Smooth muscle cell (in vitro differentiated cells): Measurements from ENCODE around the gene NKAIN2. TPM values are rescaled to one million over a fixed set of nuclear protein-coding genes. Genes with fewer than 3 reads are reported as not detected.

ENCODE experiments used
- DNase-seq: peaks from one replicate; lab custom pipeline; 2025; ENCODE audit not compliant: unreplicated experiment; lab: John Stamatoyannopoulos, UW
- H2AFZ ChIP-seq: fragments of 200-600 bp; sonication (generic); 2 replicates; pipeline ENCODE4 v1.6.0; 2016; ENCODE audit warnings: antibody characterized with exemption, low read depth, mild to moderate bottlenecking
- H3F3A ChIP-seq: fragments of 200-600 bp; sonication (generic); 2 replicates; pipeline ENCODE4 v1.6.0; 2017; ENCODE audit warnings: antibody characterized with exemption, low read depth
- H3K27ac ChIP-seq: fragments of 200-600 bp; sonication (generic); 2 replicates; pipeline ENCODE4 v1.5.1; 2016; ENCODE audit warnings: low read depth, mild to moderate bottlenecking
- H3K27me3 ChIP-seq: fragments of 200-600 bp; sonication (generic); 2 replicates; pipeline ENCODE4 v1.6.1; 2016; ENCODE audit warnings: low read depth, mild to moderate bottlenecking
- H3K36me3 ChIP-seq: fragments of 200-600 bp; sonication (generic); 2 replicates; pipeline ENCODE4 v1.5.1; 2016; ENCODE audit warnings: low read depth
- H3K4me1 ChIP-seq: fragments of 200-600 bp; sonication (generic); 2 replicates; pipeline ENCODE4 v1.5.1; 2016; ENCODE audit warnings: low read depth
- H3K4me2 ChIP-seq: fragments of 200-600 bp; sonication (generic); 2 replicates; pipeline ENCODE4 v1.6.0; 2016; ENCODE audit warnings: mild to moderate bottlenecking
- H3K4me3 ChIP-seq: fragments of 200-600 bp; sonication (generic); 2 replicates; pipeline ENCODE4 v1.5.1; 2016; ENCODE audit warnings: mild to moderate bottlenecking
- H3K79me2 ChIP-seq: fragments of 200-600 bp; sonication (generic); 2 replicates; pipeline ENCODE4 v1.6.0; 2016; ENCODE audit warnings: low read depth, mild to moderate bottlenecking
- H3K9ac ChIP-seq: fragments of 200-600 bp; sonication (generic); 2 replicates; pipeline ENCODE4 v1.6.0; 2016; ENCODE audit warnings: low read depth
- H3K9me3 ChIP-seq: fragments of 200-600 bp; sonication (generic); replicated peaks from 2 replicates; pipeline ENCODE4 v1.5.1; 2016; ENCODE audit warnings: low read depth
- H4K20me1 ChIP-seq: fragments of 200-600 bp; sonication (generic); 2 replicates; pipeline ENCODE4 v1.6.0; 2016; ENCODE audit warnings: low read depth
- CTCF ChIP-seq: fragments of 200-600 bp; sonication (generic); IDR thresholded peaks from 2 replicates; pipeline ENCODE4 v1.5.1; 2017; ENCODE audit warnings: borderline replicate concordance, mild to moderate bottlenecking, antibody characterized with exemption; ENCODE audit not compliant: insufficient read depth, poor library complexity, severe bottlenecking
- WGBS: methylation state at CpG from one replicate; pipeline ENCODE4 v1.1.7; 2016; ENCODE audit warnings: low lambda C conversion rate; 5-methylcytosine and 5-hydroxymethylcytosine counted together
- polyA plus RNA-seq: library from polyadenylated mRNA; unstranded; fragments of >200 nt; fragmentation: Nextera tagmentation; extraction: Ambion mirVana; gene quantifications from 2 replicates; pipeline ENCODE4 v1.2.1, GENCODE V29; 2016
- total RNA-seq: library from RNA; depleted of rRNA; stranded (reverse); fragments of >200 nt; gene quantifications from 2 replicates; pipeline ENCODE4 v1.2.3, GENCODE V29; 2014

The NKAIN2 gene
- total and polyA plus RNA-seq, 2 experiments from 2014 or later, result 0.09 TPM; not detected in 1

GRCh38 chr6:124622351-124622750, 818.7 kb downstream of the NKAIN2 start:
- no peaks in the 10 kb centered on the region for H3K4me1 ChIP-seq
- no peak overlapping the region for H3K9ac ChIP-seq
- H3F3A ChIP-seq, result no peaks in the 10 kb centered on the region
- WGBS, result 96% methylated on average over 5 of the region's 5 CpGs
- no peak for TF ChIP-seq CTCF
- H3K27me3 ChIP-seq, result no peaks in the 10 kb centered on the region
- H3K79me2 ChIP-seq, result no peaks in the 10 kb centered on the region
- H3K4me3 ChIP-seq, result no peak overlapping the region
- no peak overlapping the region for H2AFZ ChIP-seq
- no peak overlapping the region for H3K27ac ChIP-seq
- H4K20me1 ChIP-seq, result no peaks in the 10 kb centered on the region
- no peaks in the 10 kb centered on the region for H3K36me3 ChIP-seq
- H3K9me3 ChIP-seq, result no peaks in the 10 kb centered on the region
- no peak for DNase-seq
- H3K4me2 ChIP-seq, result no peak overlapping the region

GRCh38 chr6:124633655-124634054, 830.0 kb downstream of the NKAIN2 start:
- Histone ChIP-seq H2AFZ (no peak overlapping the region), H3K9ac (no peak overlapping the region), H3K4me2 (no peak overlapping the region), H3K36me3 (no peaks in the 10 kb centered on the region), H3K9me3 (no peaks in the 10 kb centered on the region), H3K4me3 (no peak overlapping the region), H3K27ac (no peak overlapping the region), H3F3A (no peaks in the 10 kb centered on the region), H3K4me1 (no peaks in the 10 kb centered on the region), H3K79me2 (no peaks in the 10 kb centered on the region), H3K27me3 (no peaks in the 10 kb centered on the region), H4K20me1 (no peaks in the 10 kb centered on the region)
- 87% methylated on average over 3 of the region's 3 CpGs for WGBS
- no peak for TF ChIP-seq CTCF
- no peak for DNase-seq

- no peaks in the 10 kb centered on the region for H3F3A ChIP-seq
- no peaks in the 10 kb centered on the region for H3K9me3 ChIP-seq
- H3K4me1 ChIP-seq, result no peaks in the 10 kb centered on the region
- H3K4me2 ChIP-seq, result no peak overlapping the region
- H3K79me2 ChIP-seq, result no peaks in the 10 kb centered on the region
- no peaks in the 10 kb centered on the region for H4K20me1 ChIP-seq
- no peak overlapping the region for H3K9ac ChIP-seq
- H2AFZ ChIP-seq, result no peak overlapping the region
- H3K36me3 ChIP-seq, result no peaks in the 10 kb centered on the region
- TF ChIP-seq CTCF, result no peak
- no peak overlapping the region for H3K4me3 ChIP-seq
- no peak overlapping the region for H3K27ac ChIP-seq
- H3K27me3 ChIP-seq, result no peaks in the 10 kb centered on the region
- WGBS, result 84% methylated on average over 4 of the region's 4 CpGs
- DNase-seq, result no peak
These were observed 836.8 kb downstream of the NKAIN2 start for GRCh38 chr6:124640432-124640831.

- Histone ChIP-seq H3K4me1 (peaks cover 5% of the 10 kb centered on the region), H3K27ac (no peak overlapping the region), H3K36me3 (no peaks in the 10 kb centered on the region), H3K79me2 (no peaks in the 10 kb centered on the region), H3K9ac (no peak overlapping the region), H3K4me2 (no peak overlapping the region), H4K20me1 (no peaks in the 10 kb centered on the region), H3K9me3 (no peaks in the 10 kb centered on the region), H3F3A (no peaks in the 10 kb centered on the region), H3K27me3 (no peaks in the 10 kb centered on the region), H2AFZ (no peak overlapping the region), H3K4me3 (no peak overlapping the region)
- TF ChIP-seq CTCF, result no peak
- DNase-seq, result no peak
- 59% methylated on average over 1 of the region's 1 CpG for WGBS
These were observed 852.2 kb downstream of the NKAIN2 start for GRCh38 chr6:124655866-124656265.
